ENCODE measurements around the gene CDH20. TPM values are rescaled to one million over a fixed set of nuclear protein-coding genes. Genes with fewer than 3 reads are reported as not detected.
A peak's percentile ranks its signal among the peaks of the same experiment; 100 is the strongest.

Gene CDH20
- total and polyA plus RNA-seq, 3 experiments from 2014 or later, result 0.11 to 0.13 TPM; not detected in 1

- Mint-ChIP-seq H3K27ac (no peak overlapping the region), H3K9me3 (peaks cover 0 to 2% (median 0%) of the 10 kb centered on the region in 5 donors), H3K27me3 (peaks cover 0 to 12% of the 10 kb centered on the region in 2 donors), H3K4me3 (no peak overlapping the region), H3K36me3 (no peaks in the 10 kb centered on the region), H3K4me1 (no peaks in the 10 kb centered on the region)
- H3K4me1 ChIP-seq (ENCODE audit: insufficient read depth, low read length), result no peaks in the 10 kb centered on the region
- no peak overlapping the region for H3K4me3 ChIP-seq (ENCODE audit: low read length)
- H3K9me3 ChIP-seq (ENCODE audit: low read length), result no peaks in the 10 kb centered on the region
- POLR2A ChIA-PET, result no interaction called here
- H3K36me3 ChIP-seq (ENCODE audit: insufficient read depth, low read length), result no peaks in the 10 kb centered on the region
- CTCF ChIA-PET, result no interaction called here
- H3K27me3 ChIP-seq (ENCODE audit: insufficient read depth, low read length, poor library complexity, severe bottlenecking), result no peaks in the 10 kb centered on the region
- H3K27ac ChIP-seq (ENCODE audit: low read depth, low read length), result no peak overlapping the region
- no peak for DNase-seq
Measured at GRCh38 chr18:61531182-61531581, 198.0 kb downstream of the CDH20 start.

GRCh38 chr18:61531891-61532290 is 198.7 kb downstream of the CDH20 start:
- DNase-seq, result no peak
- no peak overlapping the region for H3K27ac ChIP-seq (ENCODE audit: low read depth, low read length)
- Mint-ChIP-seq H3K4me3 (no peak overlapping the region), H3K27ac (no peak overlapping the region), H3K9me3 (peaks cover 0 to 2% (median 0%) of the 10 kb centered on the region in 5 donors), H3K27me3 (peaks cover 0 to 12% of the 10 kb centered on the region in 2 donors), H3K36me3 (no peaks in the 10 kb centered on the region), H3K4me1 (no peaks in the 10 kb centered on the region)
- ChIA-PET CTCF (no interaction called here), POLR2A (no interaction called here)
- H3K27me3 ChIP-seq (ENCODE audit: insufficient read depth, low read length, poor library complexity, severe bottlenecking), result no peaks in the 10 kb centered on the region
- no peak overlapping the region for H3K4me3 ChIP-seq (ENCODE audit: low read length)
- no peaks in the 10 kb centered on the region for H3K36me3 ChIP-seq (ENCODE audit: insufficient read depth, low read length)
- H3K9me3 ChIP-seq (ENCODE audit: low read length), result no peaks in the 10 kb centered on the region
- no peaks in the 10 kb centered on the region for H3K4me1 ChIP-seq (ENCODE audit: insufficient read depth, low read length)

GRCh38 chr18:61535401-61535800 is 202.2 kb downstream of the CDH20 start:
- H3K4me1 Mint-ChIP-seq, result no peaks in the 10 kb centered on the region
- Histone ChIP-seq H3K9me3 (ENCODE audit: low read length) (no peaks in the 10 kb centered on the region), H3K27ac (ENCODE audit: low read depth, low read length) (no peak overlapping the region), H3K36me3 (ENCODE audit: insufficient read depth, low read length) (no peaks in the 10 kb centered on the region), H3K27me3 (ENCODE audit: insufficient read depth, low read length, poor library complexity, severe bottlenecking) (no peaks in the 10 kb centered on the region), H3K4me1 (ENCODE audit: insufficient read depth, low read length) (no peaks in the 10 kb centered on the region), H3K4me3 (ENCODE audit: low read length) (no peak overlapping the region)
- H3K4me3 Mint-ChIP-seq, result no peak overlapping the region
- CTCF ChIA-PET, result interaction anchor here (1.5 kb wide), 1 partner anchor 17 kb away, joined by 3 read pairs; no protein-coding TSS in a partner anchor
- H3K36me3 Mint-ChIP-seq, result no peaks in the 10 kb centered on the region
- DNase-seq, result no peak
- H3K27me3 Mint-ChIP-seq, result peaks cover 3 to 12% of the 10 kb centered on the region in 2 donors
- peaks cover 0 to 2% (median 0%) of the 10 kb centered on the region in 5 donors for H3K9me3 Mint-ChIP-seq
- POLR2A ChIA-PET, result no interaction called here
- no peak overlapping the region for H3K27ac Mint-ChIP-seq

- Histone ChIP-seq H3K27ac (ENCODE audit: low read depth, low read length) (no peak overlapping the region), H3K9me3 (ENCODE audit: low read length) (no peaks in the 10 kb centered on the region), H3K4me1 (ENCODE audit: insufficient read depth, low read length) (no peaks in the 10 kb centered on the region), H3K36me3 (ENCODE audit: insufficient read depth, low read length) (no peaks in the 10 kb centered on the region), H3K27me3 (ENCODE audit: insufficient read depth, low read length, poor library complexity, severe bottlenecking) (no peaks in the 10 kb centered on the region), H3K4me3 (ENCODE audit: low read length) (no peak overlapping the region)
- no peaks in the 10 kb centered on the region for H3K9me3 Mint-ChIP-seq
- H3K4me1 Mint-ChIP-seq, result no peaks in the 10 kb centered on the region
- no peak for DNase-seq
- POLR2A ChIA-PET, result no interaction called here
- H3K4me3 Mint-ChIP-seq, result no peak overlapping the region
- CTCF ChIA-PET, result no interaction called here
- peaks cover 3% of the 10 kb centered on the region in 2 donors for H3K27me3 Mint-ChIP-seq
- H3K27ac Mint-ChIP-seq, result no peak overlapping the region
- H3K36me3 Mint-ChIP-seq, result no peaks in the 10 kb centered on the region
Measured at GRCh38 chr18:61541673-61542072, 208.4 kb downstream of the CDH20 start.

- CTCF ChIA-PET, result interaction anchor here (1.5 kb wide), 1 partner anchor 10 kb away, joined by 3 read pairs; no protein-coding TSS in a partner anchor
- no peaks in the 10 kb centered on the region for H3K4me1 Mint-ChIP-seq
Measured at GRCh38 chr18:61542596-61542995, 209.4 kb downstream of the CDH20 start.

GRCh38 chr18:61543518-61543917 is 210.3 kb downstream of the CDH20 start:
- H3K27me3 Mint-ChIP-seq, result peaks cover 3% of the 10 kb centered on the region in 2 donors
- CTCF ChIA-PET, result interaction anchor here (1.5 kb wide), 1 partner anchor 9 kb away, joined by 3 read pairs; no protein-coding TSS in a partner anchor

More at GRCh38 chr18:61542596-61542995, 209.4 kb downstream of the CDH20 start:
- POLR2A ChIA-PET, result no interaction called here
- Histone ChIP-seq H3K27me3 (ENCODE audit: insufficient read depth, low read length, poor library complexity, severe bottlenecking) (no peaks in the 10 kb centered on the region), H3K9me3 (ENCODE audit: low read length) (no peaks in the 10 kb centered on the region), H3K36me3 (ENCODE audit: insufficient read depth, low read length) (no peaks in the 10 kb centered on the region), H3K27ac (ENCODE audit: low read depth, low read length) (no peak overlapping the region), H3K4me3 (ENCODE audit: low read length) (no peak overlapping the region), H3K4me1 (ENCODE audit: insufficient read depth, low read length) (no peaks in the 10 kb centered on the region)
- Mint-ChIP-seq H3K27me3 (peaks cover 3% of the 10 kb centered on the region in 2 donors), H3K4me3 (no peak overlapping the region), H3K36me3 (no peaks in the 10 kb centered on the region), H3K27ac (no peak overlapping the region), H3K9me3 (no peaks in the 10 kb centered on the region)
- no peak for DNase-seq

GRCh38 chr18:61544178-61544577 is 210.9 kb downstream of the CDH20 start:
- ChIA-PET CTCF (no interaction called here), POLR2A (no interaction called here)
- peaks cover 3% of the 10 kb centered on the region in 2 donors for H3K27me3 Mint-ChIP-seq
- H3K4me1 Mint-ChIP-seq, result no peaks in the 10 kb centered on the region
- no peaks in the 10 kb centered on the region for H3K36me3 ChIP-seq (ENCODE audit: insufficient read depth, low read length)
- H3K27me3 ChIP-seq (ENCODE audit: insufficient read depth, low read length, poor library complexity, severe bottlenecking), result no peaks in the 10 kb centered on the region
- H3K4me3 Mint-ChIP-seq, result peak overlapping the region in 1 of 7 donors; percentile 5
- H3K4me3 ChIP-seq (ENCODE audit: low read length), result no peak overlapping the region
- no peak overlapping the region for H3K27ac Mint-ChIP-seq
- H3K36me3 Mint-ChIP-seq, result no peaks in the 10 kb centered on the region
- no peak for DNase-seq
- H3K4me1 ChIP-seq (ENCODE audit: insufficient read depth, low read length), result no peaks in the 10 kb centered on the region
- no peak overlapping the region for H3K27ac ChIP-seq (ENCODE audit: low read depth, low read length)
- no peaks in the 10 kb centered on the region for H3K9me3 ChIP-seq (ENCODE audit: low read length)
- no peaks in the 10 kb centered on the region for H3K9me3 Mint-ChIP-seq

More at GRCh38 chr18:61543518-61543917, 210.3 kb downstream of the CDH20 start:
- no peak overlapping the region for H3K4me3 Mint-ChIP-seq
- no peaks in the 10 kb centered on the region for H3K4me1 ChIP-seq (ENCODE audit: insufficient read depth, low read length)
- DNase-seq, result no peak
- no peaks in the 10 kb centered on the region for H3K9me3 Mint-ChIP-seq
- H3K36me3 Mint-ChIP-seq, result no peaks in the 10 kb centered on the region
- no peaks in the 10 kb centered on the region for H3K9me3 ChIP-seq (ENCODE audit: low read length)
- no peak overlapping the region for H3K27ac ChIP-seq (ENCODE audit: low read depth, low read length)
- no peaks in the 10 kb centered on the region for H3K4me1 Mint-ChIP-seq
- H3K36me3 ChIP-seq (ENCODE audit: insufficient read depth, low read length), result no peaks in the 10 kb centered on the region
- POLR2A ChIA-PET, result no interaction called here
- H3K27ac Mint-ChIP-seq, result no peak overlapping the region
- H3K27me3 ChIP-seq (ENCODE audit: insufficient read depth, low read length, poor library complexity, severe bottlenecking), result no peaks in the 10 kb centered on the region
- H3K4me3 ChIP-seq (ENCODE audit: low read length), result no peak overlapping the region

GRCh38 chr18:61545281-61546245 is 212.3 kb downstream of the CDH20 start:
- H3K27ac ChIP-seq (ENCODE audit: low read depth, low read length), result no peak overlapping the region
- no peaks in the 10 kb centered on the region for H3K9me3 Mint-ChIP-seq
- POLR2A ChIA-PET, result no interaction called here

More at GRCh38 chr18:61545281-61546245, 212.3 kb downstream of the CDH20 start:
- Histone ChIP-seq H3K4me3 (ENCODE audit: low read length) (no peak overlapping the region), H3K27me3 (ENCODE audit: insufficient read depth, low read length, poor library complexity, severe bottlenecking) (no peaks in the 10 kb centered on the region), H3K9me3 (ENCODE audit: low read length) (no peaks in the 10 kb centered on the region), H3K36me3 (ENCODE audit: insufficient read depth, low read length) (no peaks in the 10 kb centered on the region), H3K4me1 (ENCODE audit: insufficient read depth, low read length) (no peaks in the 10 kb centered on the region)
- no peaks in the 10 kb centered on the region for H3K36me3 Mint-ChIP-seq
- H3K27ac Mint-ChIP-seq, result no peak overlapping the region
- no peaks in the 10 kb centered on the region for H3K4me1 Mint-ChIP-seq
- no peak for DNase-seq
- no peak overlapping the region for H3K4me3 Mint-ChIP-seq
- H3K27me3 Mint-ChIP-seq, result peaks cover 0 to 3% of the 10 kb centered on the region in 2 donors
- CTCF ChIA-PET, result interaction anchor here (1.2 kb wide), 1 partner anchor 112 kb away, joined by 3 read pairs; no protein-coding TSS in a partner anchor
